ENCODE measurements around the gene TMEM63B. TPM values are rescaled to one million over a fixed set of nuclear protein-coding genes. Genes with fewer than 3 reads are reported as not detected.

Gene TMEM63B
- total RNA-seq, 1 donor from 2014 or later, result 20.3 TPM

DNA sequence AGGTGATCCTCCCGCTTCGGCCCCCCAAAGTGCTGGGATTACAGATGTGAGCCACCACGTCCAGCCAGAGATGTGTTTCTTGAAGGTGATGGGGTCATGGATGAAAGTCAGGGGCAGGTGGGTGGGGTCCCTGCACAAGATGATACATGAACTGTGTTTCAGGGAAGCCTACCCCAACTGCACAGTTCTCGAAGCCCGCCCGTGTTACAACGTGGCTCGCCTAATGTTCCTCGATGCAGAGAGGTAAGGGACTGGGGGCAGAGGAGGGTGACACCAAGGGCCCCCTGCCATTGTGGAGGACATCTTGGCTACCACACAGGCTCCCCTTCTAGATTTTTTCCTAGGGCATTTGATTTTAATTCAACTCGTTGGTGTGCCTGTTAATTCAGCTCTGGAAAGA is 19.3 kb downstream of the TMEM63B start:
- intact Hi-C loops (cut with micrococcal nuclease), result no loop called here
- peaks cover 26% of the 10 kb centered on the region for H3K36me3 Mint-ChIP-seq (ENCODE audit: low read depth)

GRCh38 chr6:44147256-44147655 is 19.9 kb downstream of the TMEM63B start:
- no peak overlapping the region for H3K27ac Mint-ChIP-seq
- no peak overlapping the region for H3K4me3 Mint-ChIP-seq (ENCODE audit: low read depth)
- H3K4me1 Mint-ChIP-seq (ENCODE audit: low read depth), result peaks cover 14% of the 10 kb centered on the region
- no peaks in the 10 kb centered on the region for H3K27me3 Mint-ChIP-seq (ENCODE audit: low read depth)
- peaks cover 25% of the 10 kb centered on the region for H3K36me3 Mint-ChIP-seq (ENCODE audit: low read depth)
- DNase-seq (ENCODE audit: low spot score), result no peak
- H3K9me3 Mint-ChIP-seq, result no peaks in the 10 kb centered on the region
- intact Hi-C loops (cut with micrococcal nuclease), result no loop called here

More for the DNA sequence above, 19.3 kb downstream of the TMEM63B start:
- Mint-ChIP-seq H3K27ac (no peak overlapping the region), H3K27me3 (ENCODE audit: low read depth) (no peaks in the 10 kb centered on the region), H3K9me3 (no peaks in the 10 kb centered on the region), H3K4me3 (ENCODE audit: low read depth) (no peak overlapping the region), H3K4me1 (ENCODE audit: low read depth) (peaks cover 13% of the 10 kb centered on the region)
- no peak for DNase-seq (ENCODE audit: low spot score)

DNA sequence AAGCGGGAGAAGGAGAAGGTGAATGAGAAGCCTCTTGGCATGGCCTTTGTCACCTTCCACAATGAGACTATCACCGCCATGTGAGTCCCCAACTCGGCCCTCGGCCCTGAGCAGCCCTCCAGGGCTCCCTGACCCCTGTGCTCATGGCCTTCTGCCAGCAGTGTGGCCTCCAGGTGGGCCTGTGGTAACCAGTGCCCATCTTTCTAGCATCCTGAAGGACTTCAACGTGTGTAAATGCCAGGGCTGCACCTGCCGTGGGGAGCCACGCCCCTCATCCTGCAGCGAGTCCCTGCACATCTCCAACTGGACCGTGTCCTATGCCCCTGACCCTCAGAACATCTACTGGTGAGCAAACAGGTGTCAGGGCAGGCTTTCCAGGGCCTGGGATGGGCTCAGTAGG is 21.0 kb downstream of the TMEM63B start:
- Mint-ChIP-seq H3K27ac (no peak overlapping the region), H3K4me1 (ENCODE audit: low read depth) (peaks cover 16% of the 10 kb centered on the region), H3K27me3 (ENCODE audit: low read depth) (no peaks in the 10 kb centered on the region), H3K9me3 (no peaks in the 10 kb centered on the region), H3K36me3 (ENCODE audit: low read depth) (peaks cover 22% of the 10 kb centered on the region), H3K4me3 (ENCODE audit: low read depth) (no peak overlapping the region)
- intact Hi-C loops (cut with micrococcal nuclease), result no loop called here
- no peak for DNase-seq (ENCODE audit: low spot score)

DNA sequence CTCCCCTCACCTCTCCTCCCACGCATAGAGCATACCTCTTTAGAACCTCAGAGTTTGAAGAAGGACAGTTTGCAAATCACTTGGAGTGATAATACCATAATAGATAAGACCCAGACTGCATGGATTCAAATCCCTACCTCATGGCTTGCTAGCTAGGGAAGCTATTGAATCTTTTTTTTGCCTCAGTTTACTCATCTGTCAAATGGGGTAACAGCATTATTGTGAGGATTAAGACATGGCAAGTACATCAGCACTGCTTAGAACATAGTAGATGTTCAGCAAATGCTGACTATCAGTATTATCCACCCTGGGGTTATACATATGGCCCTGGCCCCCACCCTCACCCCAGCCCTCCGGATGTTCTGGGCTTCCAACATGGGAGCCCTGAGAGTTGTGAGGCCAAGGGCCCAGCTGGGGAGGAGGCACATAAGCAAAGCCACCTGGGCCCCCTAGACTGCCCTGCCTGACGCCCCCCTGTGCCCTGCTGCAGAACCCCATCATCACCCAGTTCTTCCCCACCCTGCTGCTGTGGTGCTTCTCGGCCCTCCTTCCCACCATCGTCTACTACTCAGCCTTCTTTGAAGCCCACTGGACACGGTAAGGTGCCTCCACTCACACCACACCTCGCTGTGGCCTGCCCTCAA is 22.1 kb downstream of the TMEM63B start:
- no peak overlapping the region for H3K27ac Mint-ChIP-seq
- no peaks in the 10 kb centered on the region for H3K27me3 Mint-ChIP-seq (ENCODE audit: low read depth)
- H3K36me3 Mint-ChIP-seq (ENCODE audit: low read depth), result peaks cover 14% of the 10 kb centered on the region
- DNase-seq (ENCODE audit: low spot score), result no peak
- peaks cover 16% of the 10 kb centered on the region for H3K4me1 Mint-ChIP-seq (ENCODE audit: low read depth)
- intact Hi-C loops (cut with micrococcal nuclease), result no loop called here
- no peak overlapping the region for H3K4me3 Mint-ChIP-seq (ENCODE audit: low read depth)
- H3K9me3 Mint-ChIP-seq, result no peaks in the 10 kb centered on the region

DNA sequence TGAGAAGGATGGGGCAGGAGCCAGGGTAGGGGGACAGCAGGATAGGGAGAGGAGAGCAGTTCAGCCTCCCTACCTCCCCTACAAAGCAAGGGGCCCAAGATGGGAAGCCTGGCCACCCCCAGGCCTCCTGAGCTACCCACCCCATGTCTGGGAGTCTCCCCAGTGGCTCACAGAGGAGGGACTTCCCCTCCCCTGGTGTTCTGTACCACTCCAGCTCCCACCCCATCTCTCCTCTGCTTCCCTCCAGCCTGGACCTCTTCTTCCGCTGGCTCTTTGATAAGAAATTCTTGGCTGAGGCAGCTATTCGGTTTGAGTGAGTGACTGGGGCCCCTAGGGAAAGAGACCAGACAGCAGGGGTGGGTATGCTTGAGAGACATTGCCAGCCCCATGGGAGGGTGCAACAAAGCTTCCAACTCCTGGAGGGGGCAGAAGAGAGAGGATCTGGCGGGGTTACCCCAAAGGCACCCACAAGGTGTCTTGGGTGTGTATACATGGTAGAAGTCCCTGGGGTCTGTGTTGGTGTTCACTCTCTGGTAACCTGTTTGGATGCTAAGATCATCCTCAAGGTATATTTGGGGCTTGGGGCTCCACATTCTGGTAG is 23.1 kb downstream of the TMEM63B start:
- Mint-ChIP-seq H3K4me3 (ENCODE audit: low read depth) (no peak overlapping the region), H3K4me1 (ENCODE audit: low read depth) (peaks cover 17% of the 10 kb centered on the region), H3K9me3 (no peaks in the 10 kb centered on the region), H3K36me3 (ENCODE audit: low read depth) (peaks cover 14% of the 10 kb centered on the region), H3K27me3 (ENCODE audit: low read depth) (no peaks in the 10 kb centered on the region), H3K27ac (no peak overlapping the region)
- intact Hi-C loops (cut with micrococcal nuclease), result no loop called here
- no peak for DNase-seq (ENCODE audit: low spot score)

- peak; percentile 73 for DNase-seq (ENCODE audit: low spot score)
- no peaks in the 10 kb centered on the region for H3K27me3 Mint-ChIP-seq (ENCODE audit: low read depth)
- peaks cover 17% of the 10 kb centered on the region for H3K4me1 Mint-ChIP-seq (ENCODE audit: low read depth)
- H3K4me3 Mint-ChIP-seq (ENCODE audit: low read depth), result no peak overlapping the region
- intact Hi-C loops (cut with micrococcal nuclease), result loop anchor here (1.0 kb wide), 1 partner anchor 55 kb away; no protein-coding TSS in a partner anchor
- H3K27ac Mint-ChIP-seq, result no peak overlapping the region
- H3K36me3 Mint-ChIP-seq (ENCODE audit: low read depth), result peaks cover 14% of the 10 kb centered on the region
- H3K9me3 Mint-ChIP-seq, result no peaks in the 10 kb centered on the region
Observed at GRCh38 chr6:44151348-44152108, 24.2 kb downstream of the TMEM63B start.

- Mint-ChIP-seq H3K4me3 (ENCODE audit: low read depth) (no peak overlapping the region), H3K4me1 (ENCODE audit: low read depth) (peaks cover 17% of the 10 kb centered on the region), H3K9me3 (no peaks in the 10 kb centered on the region), H3K36me3 (ENCODE audit: low read depth) (peaks cover 14% of the 10 kb centered on the region), H3K27ac (no peak overlapping the region), H3K27me3 (ENCODE audit: low read depth) (no peaks in the 10 kb centered on the region)
- DNase-seq (ENCODE audit: low spot score), result no peak
- intact Hi-C loops (cut with micrococcal nuclease), result no loop called here
Observed at GRCh38 chr6:44152109-44152461, 24.7 kb downstream of the TMEM63B start.

DNA sequence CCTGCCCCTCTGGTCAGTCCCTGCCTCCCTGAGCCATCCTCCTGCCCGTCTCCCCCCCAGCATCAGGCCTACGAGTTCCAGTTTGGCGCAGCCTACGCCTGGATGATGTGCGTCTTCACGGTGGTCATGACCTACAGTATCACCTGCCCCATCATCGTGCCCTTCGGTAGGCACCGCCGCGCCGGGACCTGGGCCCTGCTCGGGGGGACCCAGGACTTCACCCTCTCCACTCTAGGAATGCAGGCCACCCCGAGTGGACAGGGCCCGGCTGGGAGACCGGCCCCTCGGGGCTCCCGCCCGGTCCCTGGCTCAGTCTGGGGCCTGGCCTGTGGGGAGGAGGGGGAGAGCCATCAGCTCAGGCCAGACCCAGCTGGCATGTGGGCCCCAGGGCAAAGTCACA is 25.2 kb downstream of the TMEM63B start:
- H3K27me3 Mint-ChIP-seq (ENCODE audit: low read depth), result no peaks in the 10 kb centered on the region
- no peak overlapping the region for H3K27ac Mint-ChIP-seq
- intact Hi-C loops (cut with micrococcal nuclease), result no loop called here
- H3K4me1 Mint-ChIP-seq (ENCODE audit: low read depth), result peaks cover 17% of the 10 kb centered on the region
- H3K36me3 Mint-ChIP-seq (ENCODE audit: low read depth), result peaks cover 14% of the 10 kb centered on the region
- no peak for DNase-seq (ENCODE audit: low spot score)
- no peaks in the 10 kb centered on the region for H3K9me3 Mint-ChIP-seq
- no peak overlapping the region for H3K4me3 Mint-ChIP-seq (ENCODE audit: low read depth)

- no peak for DNase-seq (ENCODE audit: low spot score)
- intact Hi-C loops (cut with micrococcal nuclease), result no loop called here
Observed at GRCh38 chr6:44154067-44154466, 26.7 kb downstream of the TMEM63B start.

GRCh38 chr6:44156494-44157151 is 29.3 kb downstream of the TMEM63B start:
- Mint-ChIP-seq H3K9me3 (no peaks in the 10 kb centered on the region), H3K27me3 (ENCODE audit: low read depth) (no peaks in the 10 kb centered on the region), H3K36me3 (ENCODE audit: low read depth) (no peaks in the 10 kb centered on the region), H3K27ac (no peak overlapping the region), H3K4me3 (ENCODE audit: low read depth) (no peak overlapping the region), H3K4me1 (ENCODE audit: low read depth) (peaks cover 16% of the 10 kb centered on the region)
- no peak for DNase-seq (ENCODE audit: low spot score)
- intact Hi-C loops (cut with micrococcal nuclease), result no loop called here

More at GRCh38 chr6:44154067-44154466, 26.7 kb downstream of the TMEM63B start:
- Mint-ChIP-seq H3K4me1 (ENCODE audit: low read depth) (peaks cover 17% of the 10 kb centered on the region), H3K4me3 (ENCODE audit: low read depth) (no peak overlapping the region), H3K9me3 (no peaks in the 10 kb centered on the region), H3K27ac (no peak overlapping the region), H3K27me3 (ENCODE audit: low read depth) (no peaks in the 10 kb centered on the region), H3K36me3 (ENCODE audit: low read depth) (peaks cover 9% of the 10 kb centered on the region)

- Mint-ChIP-seq H3K4me1 (ENCODE audit: low read depth) (peaks cover 18% of the 10 kb centered on the region), H3K9me3 (no peaks in the 10 kb centered on the region)
- intact Hi-C loops (cut with micrococcal nuclease), result no loop called here
Observed at GRCh38 chr6:44157152-44157521, 29.8 kb downstream of the TMEM63B start.

DNA sequence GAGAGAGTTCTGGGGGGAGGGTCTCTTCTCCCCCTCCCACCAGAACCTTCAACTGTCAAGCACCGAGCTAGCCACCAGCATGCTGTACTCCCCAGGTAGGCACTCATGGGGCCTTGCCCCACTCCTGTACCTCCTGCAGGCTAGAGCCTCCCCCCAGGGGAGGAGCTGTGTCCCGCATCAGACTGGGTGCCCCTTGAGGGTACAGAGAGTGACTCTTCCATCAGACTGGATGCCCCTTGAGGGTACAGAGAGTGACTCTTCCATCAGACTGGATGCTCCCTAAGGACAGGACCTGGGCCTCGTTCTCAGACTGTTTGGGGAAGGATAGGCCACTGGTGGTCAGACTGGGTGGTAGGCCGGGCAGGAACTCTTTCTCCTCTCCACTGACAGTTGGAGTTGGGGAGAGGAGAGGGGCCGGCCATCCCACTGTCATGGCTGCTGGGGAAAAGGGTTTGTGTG is 31.4 kb downstream of the TMEM63B start, which contains the start of gene CAPN11:
Gene CAPN11, plus strand, starts transcription at position 51 of the 459 bp plus-strand sequence. Its CDS starts 29 bp downstream, at position 80.
- no peak within 1 kb of the TSS for H3K4me3 Mint-ChIP-seq (ENCODE audit: low read depth)
- H3K4me1 Mint-ChIP-seq (ENCODE audit: low read depth), result peaks cover 18% of the 10 kb centered on the region
- H3K9me3 Mint-ChIP-seq, result no peaks in the 10 kb centered on the region
- no peaks in the 10 kb centered on the region for H3K36me3 Mint-ChIP-seq (ENCODE audit: low read depth)
- intact Hi-C loops (cut with micrococcal nuclease), result no loop called here
- DNase-seq (ENCODE audit: low spot score), result no peak
- H3K27ac Mint-ChIP-seq, result no peak within 1 kb of the TSS
- H3K27me3 Mint-ChIP-seq (ENCODE audit: low read depth), result peaks cover 4% of the 10 kb centered on the region

More at GRCh38 chr6:44157152-44157521, 29.8 kb downstream of the TMEM63B start:
- Mint-ChIP-seq H3K36me3 (ENCODE audit: low read depth) (no peaks in the 10 kb centered on the region), H3K4me3 (ENCODE audit: low read depth) (no peak overlapping the region), H3K27me3 (ENCODE audit: low read depth) (no peaks in the 10 kb centered on the region), H3K27ac (no peak overlapping the region)
- no peak for DNase-seq (ENCODE audit: low spot score)

All from activated T-helper 2 cell treated with anti-CD3 and anti-CD28 coated beads, Interferon-gamma antibody, Interleukin-2, Interleukin-4, amounts not matched to agents 10 μg/mL and 5 μg/mL and 100 μg/mL, durations not matched to agents 14 hours and 24 hours and 36 hours (primary cell).